ENCODE measurements around the gene GPANK1.

The GPANK1 gene

DNA sequence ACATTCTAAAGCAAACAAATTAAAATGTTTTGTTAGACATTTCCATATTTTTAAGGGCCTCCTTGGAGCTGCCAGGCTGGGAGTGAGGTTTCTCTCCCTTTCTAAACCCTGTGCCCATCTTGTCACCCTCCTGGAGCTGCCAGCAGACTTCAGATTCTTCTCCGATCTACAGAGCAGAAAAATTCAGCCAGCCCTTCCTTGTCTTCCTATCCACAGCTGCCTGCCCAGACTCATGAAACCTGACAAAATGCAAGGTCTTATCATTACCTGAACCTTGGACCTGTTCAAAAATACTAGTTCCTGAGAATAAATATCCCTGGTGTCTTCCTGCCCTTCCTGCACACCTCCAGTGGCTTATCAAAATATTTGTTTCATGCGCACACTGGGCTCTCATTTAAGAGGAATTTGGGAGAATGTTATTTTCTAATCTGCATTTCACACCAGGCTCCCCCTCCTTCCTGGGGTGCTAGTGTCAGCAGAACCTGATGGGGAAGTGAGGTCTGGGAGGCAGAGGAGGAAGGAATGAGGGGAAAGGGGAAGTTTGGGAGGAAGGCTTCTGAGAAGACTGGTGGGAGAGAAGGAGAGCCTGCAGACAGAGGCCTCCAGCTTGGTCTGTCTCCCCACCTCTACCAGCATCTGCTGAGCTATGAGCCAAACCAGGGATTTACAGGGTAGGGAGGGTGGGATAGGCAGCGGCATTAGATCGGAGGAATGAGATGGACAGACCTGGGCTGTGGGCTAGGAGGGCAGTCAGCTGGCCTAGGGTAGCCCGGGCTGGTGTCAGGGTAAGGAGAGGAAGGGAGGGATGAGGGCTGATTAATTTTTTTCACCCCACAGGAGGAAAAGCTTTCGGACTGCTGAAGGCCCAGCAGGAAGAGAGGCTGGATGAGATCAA lies 49.9 kb downstream of the GPANK1 start, which contains the start of gene AIF1:
AIF1 (plus strand) TSS at position 551 of the 895 bp plus-strand sequence; CDS start at position 647, 96 bp downstream.
- DNase-seq = no peak

DNA sequence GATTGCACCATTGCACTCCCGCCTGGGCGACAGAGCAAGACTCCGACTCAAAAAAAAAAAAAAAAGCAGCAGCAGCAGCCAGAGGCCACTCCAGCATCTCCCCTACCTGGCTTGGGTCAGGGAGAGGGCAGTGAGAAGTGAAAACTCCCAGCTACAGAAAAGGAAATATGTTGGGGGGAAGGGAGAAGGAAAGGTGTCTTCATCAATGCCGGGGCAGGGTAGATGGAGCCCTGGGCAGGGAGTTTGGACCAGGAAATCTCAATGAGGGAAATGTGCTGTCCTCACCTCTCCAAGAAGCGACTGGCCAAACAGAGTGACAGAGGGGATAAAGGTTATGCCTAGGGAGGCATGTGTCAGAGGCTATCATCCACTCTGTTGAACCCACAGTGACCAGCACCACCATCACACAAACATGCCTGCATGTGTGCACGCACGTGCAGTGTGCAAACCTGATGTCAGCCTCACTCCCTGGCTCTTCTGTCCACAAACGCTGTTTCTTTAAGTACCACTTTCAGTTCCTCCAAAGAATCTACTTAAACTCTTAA lies 50.6 kb downstream of the GPANK1 start:
- DNase-seq = no peak
